HG02642 (cell line): Measurements from ENCODE around the gene RUFY1.

ENCODE experiments used
- ATAC-seq: cut with Tn5 transposase; IDR thresholded peaks from one replicate; pipeline ENCODE4 v1.9.1; 2021; ENCODE audit warnings: mild to moderate bottlenecking; ENCODE audit not compliant: unreplicated experiment, poor library complexity

RUFY1 gene

DNA sequence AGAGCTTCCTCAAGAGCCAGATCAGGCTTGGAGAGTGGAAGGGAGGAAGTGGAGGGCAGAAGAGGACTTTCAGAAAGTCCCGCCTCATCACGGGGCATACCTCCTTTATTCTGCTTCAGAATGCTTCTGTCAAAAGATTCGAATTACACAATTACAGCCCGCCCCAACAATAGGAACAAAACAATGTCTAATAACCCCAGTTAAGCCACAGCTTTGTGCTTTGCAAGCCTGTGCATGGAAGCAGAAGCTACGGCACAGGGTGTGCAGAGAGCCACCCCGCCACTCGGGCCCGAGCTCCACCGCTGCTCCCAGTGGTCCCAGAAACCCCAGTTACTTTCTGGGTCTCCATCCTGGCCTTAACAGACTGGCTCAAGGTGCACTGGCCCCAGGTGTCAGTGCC, 49.6 kb downstream of the RUFY1 start:
- no peak for ATAC-seq

DNA sequence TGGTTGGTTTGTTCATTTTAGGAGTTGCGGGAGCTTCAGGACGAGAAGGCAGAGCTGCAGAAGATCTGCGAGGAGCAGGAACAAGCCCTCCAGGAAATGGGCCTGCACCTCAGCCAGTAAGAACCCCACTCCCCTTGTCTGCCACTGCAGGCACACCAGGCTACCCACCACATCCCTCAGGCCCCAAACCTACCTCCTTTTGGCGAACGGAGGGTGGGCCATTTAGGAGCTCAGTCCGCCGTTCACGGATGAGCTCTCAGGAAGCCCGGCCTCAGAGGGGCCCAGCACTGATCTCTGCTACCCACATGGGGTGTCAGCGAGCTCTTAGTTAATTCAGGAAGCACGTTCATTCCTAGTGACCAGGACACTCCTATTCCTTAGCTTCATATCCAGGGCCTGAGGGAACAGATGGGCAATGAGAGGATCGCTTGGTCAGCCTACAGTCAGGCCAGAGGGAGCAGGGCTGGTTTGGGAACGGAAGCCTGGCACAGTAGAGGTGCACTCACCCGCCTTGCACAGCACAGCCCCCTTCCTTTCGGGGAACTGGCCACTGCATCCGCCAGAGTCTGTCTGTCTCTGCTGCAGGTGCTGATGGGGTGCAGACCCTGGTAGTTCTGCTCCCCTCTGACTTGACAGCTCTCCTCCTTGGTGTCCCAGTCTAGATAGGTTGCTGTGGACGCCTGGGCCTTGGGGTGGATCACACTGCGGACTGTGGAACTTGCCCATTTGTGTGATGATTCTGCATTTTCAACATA, 51.7 kb downstream of the RUFY1 start:
- no peak for ATAC-seq

DNA sequence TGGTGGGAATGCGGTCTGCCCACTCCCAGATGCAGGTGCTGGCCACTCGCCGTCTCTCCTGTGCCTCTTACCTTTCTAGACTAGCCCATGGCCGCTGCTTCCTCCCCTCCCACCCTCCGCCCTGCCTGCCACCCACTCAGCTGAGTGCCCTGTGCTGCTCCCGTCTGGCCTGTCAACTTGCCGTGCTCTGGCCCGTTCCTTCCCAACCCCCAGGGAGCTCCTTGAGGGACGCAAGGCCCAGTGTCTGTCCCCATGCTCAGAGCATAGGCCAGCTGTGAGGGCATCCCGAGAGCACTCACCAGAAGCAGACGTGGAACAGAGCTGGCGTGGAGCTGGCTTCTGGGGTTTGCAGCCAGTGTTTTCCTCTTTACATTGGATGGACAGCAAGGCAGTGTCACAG, 53.0 kb downstream of the RUFY1 start:
- ATAC-seq, result no peak

DNA sequence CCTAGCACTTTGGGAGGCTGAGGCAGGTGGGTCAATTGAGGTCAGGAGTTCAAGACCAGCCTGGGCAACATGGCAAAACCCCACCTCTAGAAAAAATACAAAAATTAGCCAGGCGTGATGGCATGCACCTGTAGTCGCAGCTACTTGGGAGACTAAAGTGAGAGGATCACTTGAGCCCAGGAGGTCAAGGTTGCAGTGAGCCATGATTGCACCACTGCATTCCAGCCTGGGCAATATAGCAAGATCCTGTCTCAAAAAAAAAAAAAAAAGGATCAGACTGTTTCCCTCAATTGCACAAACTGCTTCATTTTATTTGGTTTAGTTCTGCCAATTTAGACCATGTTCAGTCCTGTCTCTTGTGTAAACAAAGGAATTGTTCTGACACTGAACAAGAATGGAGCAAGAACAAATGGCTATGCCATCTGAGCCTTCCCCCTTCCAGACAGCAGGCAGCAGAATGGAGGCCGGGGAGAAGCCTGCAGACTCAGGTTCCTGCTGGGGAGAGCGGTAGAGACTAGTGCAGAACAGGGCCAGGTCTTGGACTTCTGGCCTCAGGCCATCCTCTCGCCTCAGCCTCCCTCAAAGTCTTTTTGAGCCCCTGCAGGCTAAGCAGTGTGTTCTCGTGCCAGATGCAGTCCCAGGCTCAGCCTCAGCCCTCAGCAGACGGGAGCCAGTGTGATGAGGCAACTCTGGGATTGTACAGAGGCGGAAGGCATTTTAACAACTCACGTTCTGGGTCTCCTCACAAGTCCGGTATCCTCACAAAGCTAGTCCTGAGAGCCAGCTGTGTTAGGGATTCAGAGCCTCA, 54.9 kb downstream of the RUFY1 start:
- ATAC-seq, result no peak

DNA sequence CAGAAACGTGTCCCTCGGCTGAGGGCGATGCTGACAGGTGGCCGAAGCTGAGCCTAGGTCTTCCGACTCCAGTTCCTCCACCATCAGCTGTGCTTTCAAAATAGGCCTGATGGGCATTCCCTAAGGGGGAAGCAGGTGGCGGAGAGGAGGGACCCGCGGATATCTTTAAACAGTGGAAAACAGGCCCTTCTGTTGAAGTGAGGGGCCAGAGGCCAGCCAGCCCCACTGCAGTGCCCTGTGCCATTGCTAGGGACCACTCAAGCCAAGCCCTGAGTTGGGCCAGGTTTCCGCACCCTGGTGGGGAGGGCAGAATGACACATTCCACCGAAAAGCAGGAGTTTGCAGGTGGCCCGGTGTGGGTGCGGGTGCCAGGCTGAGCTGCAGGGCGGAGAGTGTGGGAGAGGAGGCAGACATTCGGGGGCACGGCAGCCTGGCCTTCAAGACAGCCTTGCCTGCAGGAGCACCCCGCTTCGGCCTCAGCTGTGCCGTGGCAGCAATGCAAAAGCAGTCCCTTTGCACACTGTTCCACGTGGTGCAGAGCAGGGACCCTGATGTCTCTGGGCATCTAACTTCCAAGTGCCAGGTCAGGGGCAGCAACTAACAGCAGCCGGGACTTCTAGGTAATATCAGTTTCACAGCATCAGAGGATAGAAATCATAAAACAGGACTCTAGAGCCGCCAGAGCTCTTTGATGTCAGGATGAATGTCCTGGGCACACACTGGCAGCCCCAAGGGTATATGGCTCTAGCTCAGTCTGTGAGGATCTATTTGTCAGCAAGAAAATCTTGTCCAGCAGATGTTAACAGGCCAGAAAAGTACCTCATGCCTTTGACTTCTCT, 55.9 kb downstream of the RUFY1 start:
- ATAC-seq, result no peak

DNA sequence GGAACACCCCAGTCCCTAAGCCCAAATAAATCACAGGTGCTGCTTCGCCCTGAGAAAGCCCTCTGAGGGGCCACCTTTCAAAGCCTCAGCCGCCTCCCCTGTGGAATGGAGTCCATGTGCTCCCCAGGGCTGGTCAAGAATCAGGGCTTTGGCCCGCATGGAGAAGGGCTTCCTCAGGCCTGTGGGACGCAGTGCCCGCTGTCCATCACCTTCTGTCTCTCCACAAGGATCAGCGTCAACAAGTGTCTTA, 56.5 kb downstream of the RUFY1 start:
- no peak for ATAC-seq

DNA sequence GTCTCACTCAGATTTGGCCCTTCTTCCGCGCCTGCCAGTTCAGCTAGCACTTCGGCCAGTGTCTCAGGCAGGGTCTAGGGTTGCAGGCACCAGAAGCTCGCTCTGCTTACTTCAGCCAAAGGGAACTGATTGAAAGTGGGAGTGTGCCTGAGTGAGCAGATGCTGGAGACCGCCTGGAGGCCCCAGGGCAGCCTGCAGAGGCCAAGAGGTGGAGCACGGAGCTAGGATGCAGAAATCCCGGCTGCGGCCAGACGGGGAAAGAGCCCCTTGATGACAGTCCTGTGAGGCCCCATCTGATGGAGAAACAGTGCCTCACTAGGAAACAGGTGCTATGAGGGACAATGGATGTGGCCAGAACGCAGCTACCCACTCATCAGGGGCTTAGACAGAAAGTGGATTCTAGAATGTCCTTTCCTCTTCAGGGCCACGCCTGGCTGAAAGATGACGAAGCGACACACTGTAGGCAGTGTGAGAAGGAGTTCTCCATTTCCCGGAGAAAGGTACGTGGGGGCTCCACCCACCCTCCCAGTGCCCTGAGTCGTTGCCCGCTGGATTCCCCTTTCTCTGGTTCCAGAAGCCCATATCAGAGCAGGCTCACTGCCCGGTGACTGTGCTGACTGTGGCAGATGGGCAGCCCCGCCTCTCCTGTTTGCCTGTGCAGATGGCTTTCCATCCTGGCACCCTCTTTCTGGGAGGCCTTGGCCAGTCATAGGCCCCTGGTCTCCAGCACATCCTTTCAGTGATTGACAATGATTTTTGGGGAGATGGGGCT, 57.0 kb downstream of the RUFY1 start:
- no peak for ATAC-seq

DNA sequence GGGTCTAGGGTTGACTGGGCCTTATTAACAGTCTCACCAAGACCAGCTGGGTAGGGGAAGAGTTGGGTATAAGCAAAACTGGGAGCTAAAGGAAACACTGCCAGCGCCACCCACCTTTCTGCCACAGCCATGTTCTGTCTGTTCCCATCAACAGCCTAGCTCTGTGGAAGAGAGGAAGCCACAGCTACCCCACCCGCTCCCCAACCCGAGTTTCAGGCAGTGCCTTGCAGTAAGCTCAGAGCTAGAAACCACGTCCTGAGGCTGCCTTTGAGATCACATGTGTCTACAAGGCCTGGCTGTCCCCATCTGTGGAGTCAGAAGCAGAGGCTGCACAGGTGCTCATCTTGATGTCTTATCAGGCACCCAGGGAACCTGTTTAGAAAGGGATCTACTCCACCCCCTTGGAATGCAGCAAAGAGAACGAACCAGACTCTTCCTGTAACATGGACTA, 57.8 kb downstream of the RUFY1 start:
- ATAC-seq, result no peak

DNA sequence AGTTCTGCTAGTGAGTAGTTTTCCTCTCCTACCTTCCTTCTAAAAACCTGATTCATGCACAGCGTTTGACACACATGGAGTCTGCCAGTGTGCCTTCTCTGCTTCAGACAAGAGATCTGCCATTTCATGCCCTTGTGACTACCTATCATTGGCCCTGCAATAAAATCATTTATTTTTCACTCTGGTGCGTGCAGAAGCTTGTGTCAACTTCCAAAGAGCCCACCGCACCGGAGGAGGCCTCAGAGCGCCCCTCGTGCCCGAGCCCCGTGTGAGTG, 59.4 kb downstream of the RUFY1 start:
- no peak for ATAC-seq

DNA sequence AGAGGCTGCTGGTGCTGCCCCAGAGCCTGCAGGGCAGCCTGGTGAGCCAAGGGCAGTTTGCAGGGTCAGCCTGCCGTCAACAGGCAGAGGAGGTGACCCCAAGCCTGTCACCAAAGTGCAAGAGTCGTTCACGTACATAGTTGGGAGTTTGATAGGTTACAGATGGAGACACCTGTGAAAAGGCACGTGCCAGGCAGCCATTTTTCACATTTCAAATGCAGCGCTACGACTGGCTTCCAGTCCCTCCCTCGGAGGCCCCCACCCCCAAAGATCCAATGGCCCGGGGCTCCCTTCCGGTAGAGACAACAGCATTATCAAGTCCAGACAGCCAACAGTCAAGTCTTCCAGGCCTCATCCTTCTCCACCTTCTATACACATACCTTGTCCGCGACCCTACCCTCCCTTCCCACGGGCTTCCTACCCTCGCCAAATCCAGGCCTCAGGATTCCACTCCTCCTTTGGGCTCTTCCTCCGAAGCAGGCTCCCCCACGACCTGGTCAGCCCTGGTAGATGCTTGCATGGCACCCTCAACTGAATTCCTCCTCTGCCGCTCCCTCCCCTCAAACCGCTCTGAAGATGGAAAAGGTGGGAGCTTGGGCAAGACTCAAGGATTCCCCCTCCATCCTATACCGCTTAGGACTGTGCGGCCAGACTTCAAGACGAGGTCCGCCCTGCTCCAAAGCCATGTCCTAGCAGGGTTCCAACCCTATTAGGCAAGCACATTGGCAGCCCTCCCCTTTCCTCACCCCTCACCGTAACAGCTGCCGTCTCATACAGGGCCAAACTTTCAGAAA, 60.0 kb downstream of the RUFY1 start:
- ATAC-seq, result no peak

DNA sequence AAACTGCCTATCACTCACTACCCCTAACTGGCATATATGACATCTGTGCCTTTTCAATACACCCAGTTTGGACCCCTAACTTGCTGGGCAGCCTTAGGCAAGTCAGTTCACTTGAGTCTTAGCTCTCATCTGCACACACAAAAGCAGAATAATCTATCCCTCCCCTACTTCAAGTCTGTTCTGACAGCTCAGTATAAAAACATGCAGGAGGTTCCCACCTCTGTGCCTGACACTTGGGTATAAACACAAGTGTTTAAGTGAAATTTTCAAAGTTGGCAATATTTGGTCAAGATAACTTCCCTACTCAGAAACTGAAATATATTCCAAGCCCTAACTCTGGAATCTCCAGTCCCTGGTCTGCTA, 60.5 kb downstream of the RUFY1 start:
- no peak for ATAC-seq

DNA sequence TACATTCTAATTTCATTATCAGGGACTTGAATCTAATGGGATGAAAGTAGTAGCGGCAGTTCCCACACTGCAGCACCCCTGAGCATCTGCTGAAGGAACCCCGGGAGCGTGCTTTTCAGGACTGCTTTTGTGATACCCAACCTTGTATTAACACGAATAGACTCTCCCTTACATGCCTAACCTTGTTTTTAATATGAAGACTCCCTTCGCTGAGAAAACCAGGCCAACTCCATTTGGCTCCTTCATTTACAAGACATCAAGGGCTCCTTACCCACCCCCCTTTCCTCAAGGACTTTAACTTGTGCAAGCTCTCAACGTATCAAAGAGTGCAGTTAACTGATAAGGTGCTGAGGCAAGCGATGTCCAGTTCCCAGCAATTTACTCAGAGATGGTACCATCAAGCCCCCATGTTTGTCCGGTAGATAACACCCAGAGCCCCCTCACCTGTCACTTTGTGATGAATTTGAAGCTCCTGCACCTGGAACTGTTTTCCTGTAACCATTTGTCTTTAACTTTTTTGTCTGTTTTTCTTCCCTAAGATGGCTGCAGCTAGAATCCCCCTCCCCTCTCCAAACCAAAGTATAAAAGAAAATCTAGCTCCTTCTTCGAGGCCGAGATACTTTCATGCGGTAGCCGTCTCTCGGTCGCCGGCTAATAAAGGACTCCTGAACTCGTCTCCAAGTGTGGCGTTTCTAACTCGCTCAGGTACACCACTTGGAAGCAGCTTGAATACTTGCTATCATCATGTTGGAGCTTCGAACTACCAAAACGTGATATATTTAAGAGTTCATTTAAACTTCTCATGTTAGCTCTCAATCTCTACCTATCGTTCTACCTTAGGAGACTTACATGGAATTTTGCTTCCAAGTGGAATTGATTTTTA, 62.5 kb downstream of the RUFY1 start:
- no peak for ATAC-seq

DNA sequence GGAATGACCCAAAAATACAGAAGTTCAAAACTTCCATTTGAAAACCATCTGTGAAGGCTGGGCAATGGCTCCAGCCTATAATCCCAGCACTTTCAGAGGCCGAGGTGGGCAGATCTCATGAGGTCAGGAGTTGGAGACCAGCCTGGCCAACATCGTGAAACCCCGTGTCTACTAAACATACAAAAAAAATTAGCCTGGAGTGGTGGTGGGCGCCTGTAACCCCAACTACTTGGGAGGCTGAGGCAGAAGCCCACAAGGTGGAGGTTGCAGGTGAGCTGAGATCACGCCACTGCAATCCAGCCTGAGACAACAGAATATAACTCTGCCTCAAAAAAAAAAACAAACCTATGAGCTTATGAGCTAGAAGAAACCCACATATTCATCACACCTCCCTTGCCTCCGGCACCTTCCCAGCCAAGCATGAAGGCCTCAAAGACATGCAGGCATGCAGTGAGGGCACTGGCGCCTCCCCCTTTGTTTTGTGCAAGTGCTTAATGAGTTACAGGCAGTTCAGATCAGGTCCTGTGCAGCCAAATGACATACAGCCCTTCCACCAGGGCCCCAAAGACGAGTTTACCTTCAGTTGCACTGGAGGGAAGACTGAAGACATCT, 63.2 kb downstream of the RUFY1 start:
- no peak for ATAC-seq

DNA sequence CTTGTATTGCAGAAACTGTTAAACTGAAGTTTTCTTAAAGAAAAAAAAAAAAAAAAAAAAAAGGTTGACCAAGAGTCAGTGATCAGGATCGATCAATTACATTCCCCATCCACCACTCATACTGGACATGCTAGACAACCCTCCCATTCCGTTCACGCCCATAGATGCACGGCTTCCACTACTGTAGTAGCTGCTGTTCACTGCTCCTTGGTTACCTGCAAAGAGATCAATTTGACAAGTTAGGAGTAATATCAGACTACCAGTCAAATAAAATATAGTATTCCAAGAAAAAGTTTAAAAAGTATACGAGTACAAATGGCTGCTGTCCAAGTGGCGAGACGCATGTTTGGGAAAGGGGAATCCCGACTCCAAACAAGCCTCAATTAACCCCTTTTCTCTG, 64.4 kb downstream of the RUFY1 start:
- ATAC-seq, result no peak

DNA sequence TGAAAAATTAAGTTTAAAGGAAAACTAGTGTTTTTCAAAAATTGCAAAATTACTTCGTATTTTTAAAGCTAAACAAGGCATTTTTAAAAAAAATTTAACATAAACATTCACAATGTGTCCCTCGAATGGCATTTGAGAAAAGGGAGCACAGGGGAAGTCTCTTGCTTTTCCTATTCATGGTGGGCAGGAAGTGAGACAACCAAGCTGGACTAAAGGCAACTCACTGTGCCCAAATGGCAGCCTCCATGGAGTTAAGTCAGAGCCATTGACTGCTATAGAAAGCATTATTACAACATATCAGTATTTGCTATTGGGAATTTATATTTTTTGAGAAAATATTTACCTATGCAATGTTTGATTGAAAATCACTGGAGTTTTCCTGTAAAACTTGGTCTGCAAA, 64.8 kb downstream of the RUFY1 start:
- no peak for ATAC-seq

DNA sequence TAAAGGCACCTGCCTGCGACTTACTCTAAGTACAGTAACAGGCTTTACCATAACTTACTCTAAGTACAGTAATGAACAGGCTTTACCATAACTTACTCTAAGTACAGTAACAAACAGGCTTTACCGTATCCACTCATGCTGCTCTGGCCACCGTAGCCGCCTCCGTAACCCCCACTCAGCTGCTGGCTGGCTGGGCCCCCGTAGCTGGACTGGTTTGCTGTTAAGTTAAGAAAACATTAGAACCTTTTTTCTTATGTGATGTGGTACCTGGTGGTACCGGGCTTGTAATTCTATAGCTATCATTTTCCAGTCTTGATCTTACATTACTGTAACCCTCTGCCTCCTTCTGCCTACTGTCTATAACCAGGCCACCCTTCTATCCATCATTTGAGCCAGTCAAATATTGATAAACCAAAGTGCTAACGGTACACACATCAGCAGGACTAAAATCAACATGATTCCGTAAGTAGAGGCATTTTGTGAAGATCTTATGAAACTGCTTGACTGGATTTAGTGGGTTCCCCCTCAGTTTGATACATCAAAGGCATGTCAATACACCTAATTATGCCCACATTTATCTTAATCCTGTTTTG, 65.7 kb downstream of the RUFY1 start:
- no peak for ATAC-seq

DNA sequence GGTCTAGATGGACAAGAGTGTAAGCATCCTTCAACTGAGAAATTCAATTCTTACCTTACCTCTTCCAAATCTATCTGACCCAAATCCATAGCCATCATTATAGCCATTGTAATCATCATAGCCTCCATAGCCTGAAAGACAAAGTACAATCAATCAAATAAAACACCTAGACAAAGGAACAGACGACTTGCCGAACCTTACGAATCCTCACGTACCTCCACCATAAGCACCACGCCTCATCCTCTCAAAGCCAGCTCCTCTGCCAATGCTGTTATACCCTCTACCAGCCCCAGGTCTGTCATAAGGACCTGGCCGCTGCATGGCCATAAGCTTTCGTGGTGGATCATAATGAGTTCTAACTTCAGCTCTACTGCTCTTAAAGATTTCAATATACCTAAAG, 67.6 kb downstream of the RUFY1 start:
- no peak for ATAC-seq

DNA sequence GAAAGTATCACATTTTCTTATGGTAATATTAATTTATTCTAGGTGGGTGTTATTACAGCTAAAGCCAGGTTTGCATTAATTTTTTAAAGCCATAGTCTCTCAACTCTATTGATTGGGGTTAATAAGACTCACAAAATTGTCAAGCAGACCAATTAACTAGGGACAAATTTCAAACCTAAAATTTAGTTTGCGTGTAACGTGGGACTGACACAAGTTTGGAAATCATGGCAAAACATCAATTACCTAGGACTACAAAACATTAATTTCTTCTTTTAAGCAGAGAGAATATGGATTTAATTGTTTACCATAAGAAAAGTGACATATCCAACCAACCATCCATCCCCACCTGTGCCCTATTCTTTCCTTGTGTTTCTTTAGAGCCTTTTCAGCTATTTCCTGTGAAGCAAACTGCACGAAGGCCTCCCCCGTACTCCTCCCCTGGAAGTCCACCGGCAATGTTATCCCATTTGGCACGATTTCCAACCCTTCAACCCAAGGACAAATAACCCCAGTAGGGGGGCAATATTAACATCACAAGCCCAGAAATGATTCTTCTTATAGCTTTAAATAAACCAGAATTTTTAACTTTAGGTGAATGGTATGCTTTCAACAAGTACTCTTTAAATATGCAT, 68.7 kb downstream of the RUFY1 start:
- ATAC-seq, result no peak
